ENCODE data around the gene WRAP73. TPM values are rescaled to one million over a fixed set of nuclear protein-coding genes. Genes with fewer than 3 reads are reported as not detected.

WRAP73 gene
- total and polyA plus RNA-seq, 9 of the 15 experiments (the other 6 are each of a cell fraction or from before 2014, with no cell fraction given), result 4.3 to 51.8 (median 30.1) TPM

DNA sequence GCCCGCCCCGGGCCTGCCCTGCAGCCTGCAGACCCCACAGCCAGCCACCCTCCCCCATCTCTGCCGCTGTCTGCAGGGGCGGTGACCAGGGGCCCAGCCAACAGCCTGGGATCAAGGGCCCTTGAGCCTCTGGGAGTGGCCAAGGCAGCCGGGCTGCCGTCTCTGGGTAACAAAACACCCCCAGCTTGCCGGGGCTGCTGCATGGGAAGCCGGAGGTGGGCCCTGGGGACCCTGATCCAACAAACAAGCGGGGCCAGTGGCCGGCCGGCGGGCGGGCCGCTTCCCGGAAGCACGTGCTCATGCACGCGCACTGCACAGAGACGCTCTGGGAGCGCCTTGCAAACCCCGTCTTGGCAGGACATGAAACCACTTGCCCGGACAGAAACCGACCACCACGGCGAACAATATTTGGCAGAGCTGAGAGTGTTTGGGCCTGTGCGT, 51.8 kb downstream of the WRAP73 start:
- Histone ChIP-seq H3K9ac (ENCODE audit: insufficient read depth in 1 of 2, low read depth in 2 of 2, low read length in 2 of 2) (peak overlapping the region in 1 of 2 experiments; percentile 28; a peak in 2 of 4 replicates), H3K4me3 (no peak overlapping the region)
- 12% methylated on average over 25 of the region's 26 CpGs for WGBS (ENCODE audit: insufficient coverage, low coverage, missing lambda C conversion rate)
- TF ChIP-seq, protein P1, sequence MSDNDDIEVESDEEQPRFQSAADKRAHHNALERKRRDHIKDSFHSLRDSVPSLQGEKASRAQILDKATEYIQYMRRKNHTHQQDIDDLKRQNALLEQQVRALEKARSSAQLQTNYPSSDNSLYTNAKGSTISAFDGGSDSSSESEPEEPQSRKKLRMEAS (CRISPR knock-in tag; IDR thresholded peaks at IDR 0.05), result peak; percentile 21; the same call in 1 of the 2 replicates
- TF ChIP-seq SRSF1 (IDR thresholded peaks at IDR 0.05; ENCODE audit: low read depth, low read length), result no peak
- no peak for TF ChIP-seq ZNF583 (CRISPR knock-in tag; IDR thresholded peaks at IDR 0.05)
- TF ChIP-seq, protein P2, sequence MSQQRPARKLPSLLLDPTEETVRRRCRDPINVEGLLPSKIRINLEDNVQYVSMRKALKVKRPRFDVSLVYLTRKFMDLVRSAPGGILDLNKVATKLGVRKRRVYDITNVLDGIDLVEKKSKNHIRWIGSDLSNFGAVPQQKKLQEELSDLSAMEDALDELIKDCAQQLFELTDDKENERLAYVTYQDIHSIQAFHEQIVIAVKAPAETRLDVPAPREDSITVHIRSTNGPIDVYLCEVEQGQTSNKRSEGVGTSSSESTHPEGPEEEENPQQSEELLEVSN (IDR thresholded peaks at IDR 0.05; ENCODE audit: borderline replicate concordance in 1 of 2, extremely low read depth in 1 of 2, insufficient read depth in 1 of 2, insufficient read length in 1 of 2, low read depth in 1 of 2, low read length in 1 of 2, poor library complexity in 1 of 2, severe bottlenecking in 1 of 2), result peak; percentile 28 to 80
- no peak for TF ChIP-seq ZNF3 (CRISPR knock-in tag; IDR thresholded peaks at IDR 0.05)
- TF ChIP-seq, protein P3, sequence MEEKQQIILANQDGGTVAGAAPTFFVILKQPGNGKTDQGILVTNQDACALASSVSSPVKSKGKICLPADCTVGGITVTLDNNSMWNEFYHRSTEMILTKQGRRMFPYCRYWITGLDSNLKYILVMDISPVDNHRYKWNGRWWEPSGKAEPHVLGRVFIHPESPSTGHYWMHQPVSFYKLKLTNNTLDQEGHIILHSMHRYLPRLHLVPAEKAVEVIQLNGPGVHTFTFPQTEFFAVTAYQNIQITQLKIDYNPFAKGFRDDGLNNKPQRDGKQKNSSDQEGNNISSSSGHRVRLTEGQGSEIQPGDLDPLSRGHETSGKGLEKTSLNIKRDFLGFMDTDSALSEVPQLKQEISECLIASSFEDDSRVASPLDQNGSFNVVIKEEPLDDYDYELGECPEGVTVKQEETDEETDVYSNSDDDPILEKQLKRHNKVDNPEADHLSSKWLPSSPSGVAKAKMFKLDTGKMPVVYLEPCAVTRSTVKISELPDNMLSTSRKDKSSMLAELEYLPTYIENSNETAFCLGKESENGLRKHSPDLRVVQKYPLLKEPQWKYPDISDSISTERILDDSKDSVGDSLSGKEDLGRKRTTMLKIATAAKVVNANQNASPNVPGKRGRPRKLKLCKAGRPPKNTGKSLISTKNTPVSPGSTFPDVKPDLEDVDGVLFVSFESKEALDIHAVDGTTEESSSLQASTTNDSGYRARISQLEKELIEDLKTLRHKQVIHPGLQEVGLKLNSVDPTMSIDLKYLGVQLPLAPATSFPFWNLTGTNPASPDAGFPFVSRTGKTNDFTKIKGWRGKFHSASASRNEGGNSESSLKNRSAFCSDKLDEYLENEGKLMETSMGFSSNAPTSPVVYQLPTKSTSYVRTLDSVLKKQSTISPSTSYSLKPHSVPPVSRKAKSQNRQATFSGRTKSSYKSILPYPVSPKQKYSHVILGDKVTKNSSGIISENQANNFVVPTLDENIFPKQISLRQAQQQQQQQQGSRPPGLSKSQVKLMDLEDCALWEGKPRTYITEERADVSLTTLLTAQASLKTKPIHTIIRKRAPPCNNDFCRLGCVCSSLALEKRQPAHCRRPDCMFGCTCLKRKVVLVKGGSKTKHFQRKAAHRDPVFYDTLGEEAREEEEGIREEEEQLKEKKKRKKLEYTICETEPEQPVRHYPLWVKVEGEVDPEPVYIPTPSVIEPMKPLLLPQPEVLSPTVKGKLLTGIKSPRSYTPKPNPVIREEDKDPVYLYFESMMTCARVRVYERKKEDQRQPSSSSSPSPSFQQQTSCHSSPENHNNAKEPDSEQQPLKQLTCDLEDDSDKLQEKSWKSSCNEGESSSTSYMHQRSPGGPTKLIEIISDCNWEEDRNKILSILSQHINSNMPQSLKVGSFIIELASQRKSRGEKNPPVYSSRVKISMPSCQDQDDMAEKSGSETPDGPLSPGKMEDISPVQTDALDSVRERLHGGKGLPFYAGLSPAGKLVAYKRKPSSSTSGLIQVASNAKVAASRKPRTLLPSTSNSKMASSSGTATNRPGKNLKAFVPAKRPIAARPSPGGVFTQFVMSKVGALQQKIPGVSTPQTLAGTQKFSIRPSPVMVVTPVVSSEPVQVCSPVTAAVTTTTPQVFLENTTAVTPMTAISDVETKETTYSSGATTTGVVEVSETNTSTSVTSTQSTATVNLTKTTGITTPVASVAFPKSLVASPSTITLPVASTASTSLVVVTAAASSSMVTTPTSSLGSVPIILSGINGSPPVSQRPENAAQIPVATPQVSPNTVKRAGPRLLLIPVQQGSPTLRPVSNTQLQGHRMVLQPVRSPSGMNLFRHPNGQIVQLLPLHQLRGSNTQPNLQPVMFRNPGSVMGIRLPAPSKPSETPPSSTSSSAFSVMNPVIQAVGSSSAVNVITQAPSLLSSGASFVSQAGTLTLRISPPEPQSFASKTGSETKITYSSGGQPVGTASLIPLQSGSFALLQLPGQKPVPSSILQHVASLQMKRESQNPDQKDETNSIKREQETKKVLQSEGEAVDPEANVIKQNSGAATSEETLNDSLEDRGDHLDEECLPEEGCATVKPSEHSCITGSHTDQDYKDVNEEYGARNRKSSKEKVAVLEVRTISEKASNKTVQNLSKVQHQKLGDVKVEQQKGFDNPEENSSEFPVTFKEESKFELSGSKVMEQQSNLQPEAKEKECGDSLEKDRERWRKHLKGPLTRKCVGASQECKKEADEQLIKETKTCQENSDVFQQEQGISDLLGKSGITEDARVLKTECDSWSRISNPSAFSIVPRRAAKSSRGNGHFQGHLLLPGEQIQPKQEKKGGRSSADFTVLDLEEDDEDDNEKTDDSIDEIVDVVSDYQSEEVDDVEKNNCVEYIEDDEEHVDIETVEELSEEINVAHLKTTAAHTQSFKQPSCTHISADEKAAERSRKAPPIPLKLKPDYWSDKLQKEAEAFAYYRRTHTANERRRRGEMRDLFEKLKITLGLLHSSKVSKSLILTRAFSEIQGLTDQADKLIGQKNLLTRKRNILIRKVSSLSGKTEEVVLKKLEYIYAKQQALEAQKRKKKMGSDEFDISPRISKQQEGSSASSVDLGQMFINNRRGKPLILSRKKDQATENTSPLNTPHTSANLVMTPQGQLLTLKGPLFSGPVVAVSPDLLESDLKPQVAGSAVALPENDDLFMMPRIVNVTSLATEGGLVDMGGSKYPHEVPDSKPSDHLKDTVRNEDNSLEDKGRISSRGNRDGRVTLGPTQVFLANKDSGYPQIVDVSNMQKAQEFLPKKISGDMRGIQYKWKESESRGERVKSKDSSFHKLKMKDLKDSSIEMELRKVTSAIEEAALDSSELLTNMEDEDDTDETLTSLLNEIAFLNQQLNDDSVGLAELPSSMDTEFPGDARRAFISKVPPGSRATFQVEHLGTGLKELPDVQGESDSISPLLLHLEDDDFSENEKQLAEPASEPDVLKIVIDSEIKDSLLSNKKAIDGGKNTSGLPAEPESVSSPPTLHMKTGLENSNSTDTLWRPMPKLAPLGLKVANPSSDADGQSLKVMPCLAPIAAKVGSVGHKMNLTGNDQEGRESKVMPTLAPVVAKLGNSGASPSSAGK (IDR thresholded peaks at IDR 0.05), result peak; percentile 67
- TF ChIP-seq CXXC5 (CRISPR knock-in tag; IDR thresholded peaks at IDR 0.05), result peak; percentile 30; the same call in 1 of the 2 replicates
- peak; percentile 63 for TF ChIP-seq L3MBTL2 (IDR thresholded peaks at IDR 0.05)

More for the DNA sequence above, 51.8 kb downstream of the WRAP73 start:
- BruUV-seq (replicated peaks), result no TSS peak
- in situ Hi-C loops (cut with MboI), result no loop called here
- no peaks in the 10 kb centered on the region for H3K9me1 ChIP-seq (ENCODE audit: control insufficient read depth, insufficient read depth, low read length)
- peaks cover 21% of the 10 kb centered on the region for H4K20me1 ChIP-seq (replicated peaks; ENCODE audit: control insufficient read depth, insufficient read depth, low read length)
- FAIRE-seq, result no peak
- no peak overlapping the region for H3K4me2 ChIP-seq (ENCODE audit: insufficient read depth, low read length)
- ATAC-seq, result peak; percentile 12; the same call in 1 of the 3 replicates
- H2AFZ ChIP-seq (ENCODE audit: low read depth, low read length), result peak overlapping the region; percentile 43
- no peaks in the 10 kb centered on the region for H3K36me3 ChIP-seq (ENCODE audit: control insufficient read depth, insufficient read depth, low read length)
- CTCF ChIA-PET (ENCODE audit: low intra/inter-chr PET ratio), result no interaction called here
- POLR2A ChIA-PET, result interaction anchor here (0.6 kb wide), 2 partner anchors 249 to 1360 kb away, joined by 3 read pairs; no protein-coding TSS in a partner anchor
- H3K79me2 ChIP-seq (ENCODE audit: control insufficient read depth, insufficient read depth, low read length), result no peaks in the 10 kb centered on the region
- H3K27me3 ChIP-seq (ENCODE audit: control insufficient read depth in 2 of 2, insufficient read depth in 2 of 2, low read length in 2 of 2), result peaks cover 32 to 83% of the 10 kb centered on the region in 2 experiments; a peak in 4 of 5 replicates
- intact Hi-C loops (cut with micrococcal nuclease), result no loop called here
- peak in 2 of 4 experiments; percentile 44 to 50 for DNase-seq (ENCODE audit: extremely low read depth in 1 of 4, low spot score in 3 of 4)
- H3K9me3 ChIP-seq (replicated peaks; ENCODE audit: control insufficient read depth, insufficient read depth, low read depth, low read length), result no peaks in the 10 kb centered on the region
- H3K4me1 ChIP-seq (replicated peaks in 1 of 2; ENCODE audit: control insufficient read depth in 2 of 2, insufficient read depth in 2 of 2, low read length in 2 of 2), result peaks cover 0 to 58% of the 10 kb centered on the region in 2 experiments; a peak in 2 of 5 replicates
- no peak overlapping the region for H3K27ac ChIP-seq (ENCODE audit: extremely low read depth, low read depth, low read length)
